Measurements from ENCODE around the gene MTHFSD.
"Not testable (repeated sequence)": the region's sequence is repeated elsewhere in the genome, so short reads cannot be mapped to it uniquely, and the experiment has no call there.

GRCh38 chr16:86587955-86588354, 32.9 kb upstream of the MTHFSD start:
- not testable (repeated sequence) for TF ChIP-seq CTCF (IDR thresholded peaks at IDR 0.05; ENCODE audit: borderline replicate concordance, extremely low read depth, low read length, poor library complexity, severe bottlenecking); EZH2 (IDR thresholded peaks at IDR 0.05; ENCODE audit: borderline replicate concordance, low read depth, low read length, severe bottlenecking)

All from DND-41 (cell line).